RWPE1 (cell line): ENCODE results near the gene TMEM25.

Source experiments
- CTCF ChIA-PET: fragments of 350-600 bp; sonication (Branson Sonifier 250); formaldehyde crosslinking; extraction: SDS; loops from one replicate; lab custom pipeline; 2021; lab: Yijun Ruan, JAX
- POLR2A ChIA-PET: fragments of 400-600 bp; formaldehyde crosslinking; extraction: SDS; loops from one replicate; lab custom pipeline; 2020; ENCODE audit warnings: antibody characterized with exemption; ENCODE audit not compliant: low non-redundant PET; lab: Yijun Ruan, JAX
- DNase-seq: peaks from one replicate; pipeline ENCODE4 v3.0.0; 2012; ENCODE audit warnings: low spot score
- H3K27ac ChIP-seq: fragments of 450-650 bp; 2 replicates; pipeline ENCODE4 v1.5.1; 2017
- CTCF ChIP-seq: fragments of 450-650 bp; conservative IDR thresholded peaks from 2 replicates; pipeline ENCODE4 v1.5.1; 2017; ENCODE audit warnings: low read depth, mild to moderate bottlenecking

The TMEM25 gene

DNA sequence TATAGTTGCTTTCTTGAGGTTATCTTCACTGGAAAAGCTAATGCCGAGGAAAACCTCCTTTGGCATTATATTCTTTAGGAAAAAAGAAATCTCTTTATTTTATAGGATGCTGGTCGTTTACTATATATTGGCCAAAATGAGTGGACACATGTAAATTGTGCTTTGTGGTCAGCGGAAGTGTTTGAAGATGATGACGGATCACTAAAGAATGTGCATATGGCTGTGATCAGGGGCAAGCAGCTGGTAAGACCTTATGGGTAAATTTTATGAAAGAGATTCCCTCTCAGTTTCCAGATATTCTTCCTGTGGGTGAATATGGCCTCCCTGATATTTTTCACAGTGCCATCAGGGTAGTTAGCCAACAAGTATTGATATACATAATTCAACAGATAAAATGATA is 33.2 kb upstream of the TMEM25 start:
- no peak overlapping the region for H3K27ac ChIP-seq
- no peak for DNase-seq
- POLR2A ChIA-PET: no interaction called here
- TF ChIP-seq CTCF: no peak
- CTCF ChIA-PET: no interaction called here

- POLR2A ChIA-PET: no interaction called here
- no peak for DNase-seq
- no peak for TF ChIP-seq CTCF
- no peak overlapping the region for H3K27ac ChIP-seq
- CTCF ChIA-PET: no interaction called here
Observed at GRCh38 chr11:118503216-118503615, 27.8 kb upstream of the TMEM25 start.

DNA sequence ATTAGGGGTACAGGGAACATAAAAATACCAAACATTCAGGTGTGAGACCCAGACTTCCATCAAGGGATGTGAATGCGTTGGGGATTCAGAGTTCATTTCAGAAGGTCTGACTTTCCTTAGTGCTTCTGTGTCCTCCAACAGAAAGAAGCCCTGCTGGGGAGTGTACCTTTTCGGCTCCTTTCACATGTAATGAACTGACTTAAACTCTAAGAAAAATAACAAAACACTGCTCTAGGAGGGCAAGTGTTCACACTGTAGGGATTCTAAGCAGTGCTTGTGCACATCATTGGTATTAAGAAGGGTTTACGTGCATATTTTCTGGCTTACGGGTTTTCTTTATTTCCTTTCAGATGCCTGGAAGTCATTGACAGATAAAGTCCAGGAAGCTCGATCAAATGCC is 19.4 kb upstream of the TMEM25 start:
- no peak for DNase-seq
- TF ChIP-seq CTCF: no peak
- no peak overlapping the region for H3K27ac ChIP-seq
- ChIA-PET CTCF (no interaction called here), POLR2A (no interaction called here)

DNA sequence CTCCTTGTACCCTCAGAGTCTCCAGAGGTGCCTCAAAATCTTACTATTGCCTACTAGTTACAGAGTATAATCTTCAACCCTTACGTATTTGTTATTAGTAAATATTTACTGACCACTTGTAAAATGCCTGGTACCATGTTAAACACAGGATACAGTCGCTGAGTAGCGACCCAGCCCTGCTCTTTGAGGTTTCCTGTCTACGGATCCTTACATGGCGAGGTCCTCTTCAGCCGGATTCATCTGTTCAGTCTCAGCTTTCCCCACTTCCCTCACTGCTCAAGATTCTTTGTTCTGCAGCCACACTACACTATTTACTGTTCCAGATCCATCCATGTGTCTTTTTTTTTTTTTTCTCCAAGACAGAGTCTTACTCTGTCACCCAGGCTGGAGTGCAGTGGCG is 16.9 kb upstream of the TMEM25 start:
- no peak for TF ChIP-seq CTCF
- DNase-seq: no peak
- POLR2A ChIA-PET: no interaction called here
- CTCF ChIA-PET: no interaction called here
- H3K27ac ChIP-seq: no peak overlapping the region

DNA sequence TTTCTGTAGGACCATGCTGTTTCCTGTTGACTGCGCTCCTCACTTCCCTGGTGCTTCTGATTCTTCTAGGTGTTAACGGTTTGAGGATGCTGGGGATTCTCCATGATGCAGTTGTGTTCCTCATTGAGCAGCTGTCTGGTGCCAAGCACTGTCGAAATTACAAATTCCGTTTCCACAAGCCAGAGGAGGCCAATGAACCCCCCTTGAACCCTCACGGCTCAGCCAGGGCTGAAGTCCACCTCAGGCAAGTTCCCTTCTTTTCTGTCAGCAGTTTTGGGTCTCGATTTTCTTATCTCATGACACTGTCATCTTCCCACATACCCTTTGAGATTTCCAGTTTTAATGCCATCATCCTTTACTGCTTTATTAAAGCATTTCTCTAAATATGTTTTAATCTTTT is 11.4 kb upstream of the TMEM25 start:
- no peak for DNase-seq
- POLR2A ChIA-PET: no interaction called here
- CTCF ChIA-PET: no interaction called here
- no peak overlapping the region for H3K27ac ChIP-seq
- TF ChIP-seq CTCF: no peak

DNA sequence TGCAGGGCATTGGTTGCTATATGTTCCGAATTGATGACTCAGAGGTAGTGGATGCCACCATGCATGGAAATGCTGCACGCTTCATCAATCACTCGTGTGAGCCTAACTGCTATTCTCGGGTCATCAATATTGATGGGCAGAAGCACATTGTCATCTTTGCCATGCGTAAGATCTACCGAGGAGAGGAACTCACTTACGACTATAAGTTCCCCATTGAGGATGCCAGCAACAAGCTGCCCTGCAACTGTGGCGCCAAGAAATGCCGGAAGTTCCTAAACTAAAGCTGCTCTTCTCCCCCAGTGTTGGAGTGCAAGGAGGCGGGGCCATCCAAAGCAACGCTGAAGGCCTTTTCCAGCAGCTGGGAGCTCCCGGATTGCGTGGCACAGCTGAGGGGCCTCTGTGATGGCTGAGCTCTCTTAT is 9.1 kb upstream of the TMEM25 start:
- no peak for DNase-seq
- ChIA-PET POLR2A (no interaction called here), CTCF (no interaction called here)
- no peak overlapping the region; the same call in 1 of the 2 replicates for H3K27ac ChIP-seq
- no peak for TF ChIP-seq CTCF
